H9 (cell line): ENCODE results near the gene PPHLN1. TPM values are rescaled to one million over a fixed set of nuclear protein-coding genes. Genes with fewer than 3 reads are reported as not detected.

ENCODE experiments used
- DNase-seq: peaks from one replicate; pipeline ENCODE4 v3.0.0-alpha.2; 2017
- H2AFZ ChIP-seq: one replicate; pipeline ENCODE4 v1.6.1; 2013; ENCODE audit warnings: mild to moderate bottlenecking, low read length, control low read depth, moderate library complexity
- H2AK5ac ChIP-seq: 2 replicates; pipeline ENCODE4 v1.6.1; 2013; ENCODE audit warnings: low read length, control low read depth, mixed read lengths; ENCODE audit not compliant: insufficient read length
- H2BK120ac ChIP-seq: one replicate; pipeline ENCODE4 v1.6.1; 2013; ENCODE audit warnings: low read depth, mild to moderate bottlenecking, low read length, control low read depth, inconsistent platforms; ENCODE audit not compliant: poor library complexity, severe bottlenecking
- H2BK12ac ChIP-seq: 2 replicates; pipeline ENCODE4 v1.6.1; 2013; ENCODE audit warnings: low read length, control low read depth, mixed read lengths, low read depth; ENCODE audit not compliant: insufficient read length
- H2BK15ac ChIP-seq: 2 replicates; pipeline ENCODE4 v1.6.1; 2013; ENCODE audit warnings: low read depth, low read length, control low read depth
- H2BK20ac ChIP-seq: one replicate; pipeline ENCODE4 v1.6.1; 2013; ENCODE audit warnings: low read depth, mild to moderate bottlenecking, low read length, control low read depth, inconsistent platforms; ENCODE audit not compliant: poor library complexity, severe bottlenecking
- H2BK5ac ChIP-seq: 2 replicates; pipeline ENCODE4 v1.6.1; 2013; ENCODE audit warnings: low read length, control low read depth, mixed read lengths; ENCODE audit not compliant: insufficient read length
- H3K14ac ChIP-seq: 2 replicates; pipeline ENCODE4 v1.6.1; 2013; ENCODE audit warnings: low read length, control low read depth; ENCODE audit not compliant: insufficient read depth
- H3K18ac ChIP-seq: 2 replicates; pipeline ENCODE4 v1.6.1; 2013; ENCODE audit warnings: low read depth, mild to moderate bottlenecking, mixed read lengths, low read length, control low read depth; ENCODE audit not compliant: insufficient read length
- H3K23ac ChIP-seq: 2 replicates; pipeline ENCODE4 v1.6.1; 2013; ENCODE audit warnings: low read length, control low read depth, mixed read lengths, low read depth; ENCODE audit not compliant: insufficient read length
- H3K23me2 ChIP-seq: 2 replicates; pipeline ENCODE4 v1.6.1; 2013; ENCODE audit warnings: low read depth, mild to moderate bottlenecking, mixed read lengths, low read length, control low read depth; ENCODE audit not compliant: insufficient read length, poor library complexity, severe bottlenecking
- H3K27ac ChIP-seq: 2 replicates; pipeline ENCODE4 v1.5.1; 2013; ENCODE audit warnings: low read length, control low read depth, mixed read lengths, low read depth; ENCODE audit not compliant: insufficient read length
- H3K27me3 ChIP-seq: 2 replicates; pipeline ENCODE4 v1.6.1; 2013; ENCODE audit warnings: low read length, control low read depth, inconsistent platforms; ENCODE audit not compliant: insufficient read depth
- H3K4ac ChIP-seq: 2 replicates; pipeline ENCODE4 v1.6.1; 2013; ENCODE audit warnings: low read depth, mild to moderate bottlenecking, control low read depth, inconsistent platforms, low read length, moderate library complexity
- H3K4me1 ChIP-seq: 2 replicates; pipeline ENCODE4 v1.6.1; 2013; ENCODE audit warnings: low read length, control low read depth, inconsistent platforms; ENCODE audit not compliant: insufficient read depth
- H3K4me2 ChIP-seq: 2 replicates; pipeline ENCODE4 v1.6.1; 2013; ENCODE audit warnings: low read length, control low read depth, mixed read lengths; ENCODE audit not compliant: insufficient read length, insufficient read depth
- H3K56ac ChIP-seq: 2 replicates; pipeline ENCODE4 v1.6.1; 2013; ENCODE audit warnings: low read depth, mild to moderate bottlenecking, mixed read lengths, low read length, control low read depth; ENCODE audit not compliant: insufficient read length
- H3K79me1 ChIP-seq: 2 replicates; pipeline ENCODE4 v1.6.1; 2013; ENCODE audit warnings: low read depth, mild to moderate bottlenecking, moderate library complexity, low read length, control low read depth, inconsistent platforms; ENCODE audit not compliant: insufficient read depth, poor library complexity, severe bottlenecking
- H3K79me2 ChIP-seq: 2 replicates; pipeline ENCODE4 v1.6.1; 2013; ENCODE audit warnings: low read length, control low read depth, inconsistent platforms; ENCODE audit not compliant: insufficient read depth
- H3K9ac ChIP-seq: 2 replicates; pipeline ENCODE4 v1.6.1; 2013; ENCODE audit warnings: low read length, control low read depth, mixed read lengths; ENCODE audit not compliant: insufficient read length; ENCODE audit errors: extremely low read depth
- H3K9me3 ChIP-seq: one replicate; pipeline ENCODE4 v1.6.1; 2013; ENCODE audit warnings: low read depth, low read length, inconsistent platforms; ENCODE audit not compliant: control insufficient read depth
- H3T11ph ChIP-seq: one replicate; pipeline ENCODE4 v1.6.1; 2013; ENCODE audit warnings: mild to moderate bottlenecking, low read length, control low read depth, inconsistent platforms
- H4K20me1 ChIP-seq: one replicate; pipeline ENCODE4 v1.6.1; 2013; ENCODE audit not compliant: control insufficient read depth, insufficient read length, insufficient read depth
- H4K5ac ChIP-seq: 2 replicates; pipeline ENCODE4 v1.6.1; 2013; ENCODE audit warnings: low read depth, mild to moderate bottlenecking, mixed read lengths, low read length, control low read depth; ENCODE audit not compliant: insufficient read length
- H4K8ac ChIP-seq: replicated peaks from 2 replicates; pipeline ENCODE4 v1.6.1; 2013; ENCODE audit warnings: low read length, control low read depth, mixed read lengths, low read depth; ENCODE audit not compliant: insufficient read length
- H4K91ac ChIP-seq: 2 replicates; pipeline ENCODE4 v1.6.1; 2013; ENCODE audit warnings: low read depth, mild to moderate bottlenecking, moderate library complexity, mixed read lengths, low read length, control low read depth; ENCODE audit not compliant: insufficient read length
- H3K27ac Mint-ChIP-seq, 3 experiments: 2 replicates in 2 of 3; 3 replicates in 1 of 3; pipeline ENCODE4 v1.8.0; 2020 to 2021; ENCODE audit warnings: mixed read lengths in 3 of 3, mild to moderate bottlenecking in 1 of 3, moderate library complexity in 1 of 3
- H3K27me3 Mint-ChIP-seq: 2 replicates; pipeline ENCODE4 v1.8.0; 2021; ENCODE audit warnings: low read depth, mild to moderate bottlenecking, moderate library complexity, mixed read lengths
- H3K36me3 Mint-ChIP-seq, 3 experiments: 2 replicates in 2 of 3; 3 replicates in 1 of 3; pipeline ENCODE4 v1.8.0; 2020 to 2021; ENCODE audit warnings: low read depth in 3 of 3, mixed read lengths in 3 of 3; ENCODE audit not compliant: insufficient read depth in 1 of 3
- H3K4me1 Mint-ChIP-seq, 2 experiments: 2 replicates each; pipeline ENCODE4 v1.8.0; 2020; ENCODE audit warnings: mixed read lengths in 2 of 2
- H3K4me3 Mint-ChIP-seq, 2 experiments: 2 replicates in 1 of 2; 3 replicates in 1 of 2; pipeline ENCODE4 v1.8.0; 2020 to 2021; ENCODE audit warnings: mild to moderate bottlenecking in 2 of 2, mixed read lengths in 2 of 2, moderate library complexity in 1 of 2
- H3K9me3 Mint-ChIP-seq, 2 experiments: 2 replicates in 1 of 2; 3 replicates in 1 of 2; pipeline ENCODE4 v1.8.0; 2020; ENCODE audit warnings: mild to moderate bottlenecking in 2 of 2, mixed read lengths in 2 of 2, moderate library complexity in 1 of 2
- CTCF ChIP-seq: fragments of 200-600 bp; sonication (generic); conservative IDR thresholded peaks from 3 replicates; pipeline ENCODE4 v1.8.0; 2021; ENCODE audit warnings: antibody characterized with exemption, mild to moderate bottlenecking
- WGBS: extraction: QIAGEN DNeasy Blood & Tissue Kit; methylation state at CpG from one replicate; pipeline ENCODE4 v1.1.7; 2013; ENCODE audit warnings: missing lambda C conversion rate, low lambda C conversion rate, mixed read lengths; ENCODE audit not compliant: insufficient read length; ENCODE audit errors: extremely low coverage; 5-methylcytosine and 5-hydroxymethylcytosine counted together
- total RNA-seq: library from RNA; stranded (reverse); gene quantifications from 2 replicates; pipeline ENCODE4 v1.2.1, GENCODE V29; 2021

PPHLN1 gene
- total RNA-seq, 1 experiment from 2014 or later: 66.2 TPM

- DNase-seq: no peak
- Histone ChIP-seq H3K4me1 (peaks cover 11% of the 10 kb centered on the region), H2BK120ac (no peak overlapping the region), H4K91ac (no peak overlapping the region), H3K56ac (no peak overlapping the region), H3K18ac (no peak overlapping the region), H3K23ac (no peak overlapping the region), H3K4me2 (no peak overlapping the region), H2BK20ac (no peak overlapping the region), H4K8ac (no peak overlapping the region), H2BK15ac (no peak overlapping the region), H3K27me3 (no peaks in the 10 kb centered on the region), H3K4ac (no peak overlapping the region), H3K14ac (no peak overlapping the region), H4K20me1 (no peaks in the 10 kb centered on the region), H3T11ph (no peak overlapping the region), H3K79me2 (peaks cover 45% of the 10 kb centered on the region; the same call in 1 of the 2 replicates), H4K5ac (no peak overlapping the region), H3K9ac (no peak overlapping the region), H2BK5ac (no peak overlapping the region), H3K79me1 (no peaks in the 10 kb centered on the region), H2BK12ac (no peak overlapping the region), H2AFZ (no peak overlapping the region), H3K23me2 (peaks cover 11% of the 10 kb centered on the region), H2AK5ac (no peak overlapping the region), H3K27ac (no peak overlapping the region), H3K9me3 (no peaks in the 10 kb centered on the region)
- Mint-ChIP-seq H3K9me3 (no peaks in the 10 kb centered on the region), H3K27ac (peak overlapping the region in 1 of 3 experiments; percentile 27; a peak in 1 of 7 replicates), H3K4me1 (peaks cover 63 to 69% of the 10 kb centered on the region in 2 experiments), H3K4me3 (no peak overlapping the region), H3K36me3 (peaks cover 4 to 16% (median 7%) of the 10 kb centered on the region in 3 experiments; a peak in 4 of 7 replicates), H3K27me3 (peaks cover 22% of the 10 kb centered on the region)
- WGBS: no CpG with 5 or more reads among the region's 1 CpG
- TF ChIP-seq CTCF: no peak
Measured at GRCh38 chr12:42477941-42478340, 152.0 kb downstream of the PPHLN1 start.
